Measurements from ENCODE around the gene MTFR1L. TPM values are rescaled to one million over a fixed set of nuclear protein-coding genes. Genes with fewer than 3 reads are reported as not detected.

Gene MTFR1L
- polyA plus RNA-seq, 3 donors = 67.3 to 73.5 (median 69.9) TPM

DNA sequence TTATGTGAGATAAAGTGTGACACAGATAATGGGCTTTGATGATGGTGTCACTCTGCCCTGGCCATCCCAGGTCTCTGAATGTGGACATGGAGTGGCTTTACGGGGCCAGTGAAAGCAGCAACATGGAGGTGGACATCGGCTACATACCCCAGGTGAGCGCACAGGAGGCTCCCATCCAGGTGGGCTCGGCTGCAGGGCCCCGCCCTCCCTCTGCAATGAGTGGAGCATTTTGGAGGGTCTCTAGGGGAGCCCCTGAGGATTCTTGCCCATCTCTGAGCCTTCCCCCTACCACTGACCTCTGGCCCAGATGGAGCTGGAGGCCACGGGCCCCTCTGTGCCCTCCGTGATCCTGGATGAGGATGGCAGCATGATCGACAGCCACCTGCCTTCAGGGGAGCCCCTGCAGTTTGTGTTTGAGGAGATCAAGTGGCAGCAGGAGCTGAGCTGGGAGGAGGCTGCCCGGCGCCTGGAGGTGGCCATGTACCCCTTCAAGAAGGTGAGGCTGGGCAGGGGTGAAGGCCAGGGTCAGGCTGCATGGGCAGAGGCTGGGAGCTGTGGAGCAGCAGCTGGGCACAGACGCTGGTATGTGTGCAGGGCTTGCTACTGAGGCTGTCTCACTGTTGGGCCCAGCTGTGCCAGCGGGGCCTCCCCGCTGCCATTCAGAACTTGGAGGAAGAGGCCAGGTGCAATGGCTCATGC lies 8.2 kb upstream of the MTFR1L start:
- H2AFZ ChIP-seq (ENCODE audit: insufficient read depth, low read depth, low read length, poor library complexity, severe bottlenecking) = no peak overlapping the region
- no peaks in the 10 kb centered on the region for H3K9me3 ChIP-seq (replicated peaks in 1 of 2; ENCODE audit: control insufficient read depth in 1 of 2, insufficient read depth in 1 of 2, low read length in 2 of 2)
- no peak for DNase-seq
- no peak overlapping the region for H3K4me3 ChIP-seq (replicated peaks in 1 of 3; ENCODE audit: low read depth in 2 of 3, low read length in 3 of 3)
- H3K79me2 ChIP-seq (ENCODE audit: insufficient read depth, low read length) = no peaks in the 10 kb centered on the region
- Mint-ChIP-seq H3K27me3 (ENCODE audit: low read depth in 3 of 3) (peaks cover 0 to 3% (median under 1%) of the 10 kb centered on the region in 3 donors), H3K4me3 (no peak overlapping the region), H3K27ac (no peak overlapping the region), H3K9me3 (no peaks in the 10 kb centered on the region), H3K36me3 (peaks cover 48 to 81% of the 10 kb centered on the region in 2 donors), H3K4me1 (peaks cover 14% of the 10 kb centered on the region)
- no peak overlapping the region for H3K27ac ChIP-seq (ENCODE audit: low read depth in 1 of 2, low read length in 2 of 2)
- no peak overlapping the region for H3K9ac ChIP-seq (ENCODE audit: insufficient read depth, low read length, poor library complexity, severe bottlenecking)
- TF ChIP-seq, protein P1, sequence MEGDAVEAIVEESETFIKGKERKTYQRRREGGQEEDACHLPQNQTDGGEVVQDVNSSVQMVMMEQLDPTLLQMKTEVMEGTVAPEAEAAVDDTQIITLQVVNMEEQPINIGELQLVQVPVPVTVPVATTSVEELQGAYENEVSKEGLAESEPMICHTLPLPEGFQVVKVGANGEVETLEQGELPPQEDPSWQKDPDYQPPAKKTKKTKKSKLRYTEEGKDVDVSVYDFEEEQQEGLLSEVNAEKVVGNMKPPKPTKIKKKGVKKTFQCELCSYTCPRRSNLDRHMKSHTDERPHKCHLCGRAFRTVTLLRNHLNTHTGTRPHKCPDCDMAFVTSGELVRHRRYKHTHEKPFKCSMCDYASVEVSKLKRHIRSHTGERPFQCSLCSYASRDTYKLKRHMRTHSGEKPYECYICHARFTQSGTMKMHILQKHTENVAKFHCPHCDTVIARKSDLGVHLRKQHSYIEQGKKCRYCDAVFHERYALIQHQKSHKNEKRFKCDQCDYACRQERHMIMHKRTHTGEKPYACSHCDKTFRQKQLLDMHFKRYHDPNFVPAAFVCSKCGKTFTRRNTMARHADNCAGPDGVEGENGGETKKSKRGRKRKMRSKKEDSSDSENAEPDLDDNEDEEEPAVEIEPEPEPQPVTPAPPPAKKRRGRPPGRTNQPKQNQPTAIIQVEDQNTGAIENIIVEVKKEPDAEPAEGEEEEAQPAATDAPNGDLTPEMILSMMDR (IDR thresholded peaks at IDR 0.05) = no peak
- intact Hi-C loops (cut with micrococcal nuclease) = no loop called here
- H3K36me3 ChIP-seq (replicated peaks in 1 of 2; ENCODE audit: control insufficient read depth in 1 of 2, insufficient read depth in 2 of 2, low read length in 2 of 2) = peaks cover 36 to 76% of the 10 kb centered on the region in 2 donors
- WGBS (ENCODE audit: insufficient coverage) = 98% methylated on average over 8 of the region's 13 CpGs
- peaks cover 13% of the 10 kb centered on the region for H4K20me1 ChIP-seq (ENCODE audit: insufficient read depth, low read length)
- H3K4me2 ChIP-seq (replicated peaks; ENCODE audit: extremely low read depth, low read length, poor library complexity, severe bottlenecking) = no peak overlapping the region
- no peaks in the 10 kb centered on the region for H3K27me3 ChIP-seq (ENCODE audit: control insufficient read depth in 2 of 2, insufficient read depth in 2 of 2, low read length in 2 of 2)
- H3K4me1 ChIP-seq (ENCODE audit: control insufficient read depth in 1 of 2, insufficient read depth in 2 of 2, low read length in 2 of 2) = peaks cover 10 to 21% of the 10 kb centered on the region in 2 donors

DNA sequence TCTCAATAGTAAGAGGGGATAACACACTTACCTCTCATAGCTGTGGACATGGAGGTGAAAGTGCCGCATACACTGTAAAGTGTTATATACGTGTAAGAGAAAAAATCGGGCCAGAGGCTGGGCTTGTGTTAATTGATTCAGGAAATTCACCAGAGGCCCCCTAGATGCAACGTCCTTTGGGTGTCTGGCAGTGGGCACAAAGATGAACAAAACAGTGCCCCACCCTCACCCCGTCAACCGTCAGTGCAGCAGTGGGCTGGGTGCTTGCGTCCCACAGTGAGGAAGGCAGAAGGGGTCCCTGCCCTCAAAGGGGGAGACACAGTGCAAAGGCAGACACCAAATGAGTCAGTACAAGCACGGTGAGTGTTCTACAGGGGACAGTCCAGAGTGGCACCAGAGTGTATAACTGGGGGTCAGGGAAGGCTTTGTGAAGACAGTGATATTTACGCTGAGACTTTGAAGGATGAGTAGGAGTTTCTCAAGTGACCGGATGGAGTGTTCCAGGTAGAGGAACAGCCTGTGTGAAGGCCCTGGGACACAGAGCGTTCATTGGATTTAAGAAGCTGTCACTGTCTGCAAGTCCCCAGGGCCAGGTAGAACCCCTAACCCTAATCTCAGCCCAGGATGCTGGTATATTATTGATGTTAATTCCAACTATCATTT lies 6.6 kb upstream of the MTFR1L start:
- Mint-ChIP-seq H3K9me3 (no peaks in the 10 kb centered on the region), H3K27ac (no peak overlapping the region), H3K27me3 (ENCODE audit: low read depth in 3 of 3) (peaks cover 0 to 3% (median 0%) of the 10 kb centered on the region in 3 donors), H3K36me3 (peaks cover 41 to 70% of the 10 kb centered on the region in 2 donors), H3K4me3 (no peak overlapping the region), H3K4me1 (peaks cover 20% of the 10 kb centered on the region)
- Histone ChIP-seq H3K79me2 (ENCODE audit: insufficient read depth, low read length) (no peaks in the 10 kb centered on the region), H3K9ac (ENCODE audit: insufficient read depth, low read length, poor library complexity, severe bottlenecking) (no peak overlapping the region), H3K27ac (ENCODE audit: low read depth in 1 of 2, low read length in 2 of 2) (no peak overlapping the region), H3K9me3 (replicated peaks in 1 of 2; ENCODE audit: control insufficient read depth in 1 of 2, insufficient read depth in 1 of 2, low read length in 2 of 2) (no peaks in the 10 kb centered on the region), H3K27me3 (ENCODE audit: control insufficient read depth in 2 of 2, insufficient read depth in 2 of 2, low read length in 2 of 2) (no peaks in the 10 kb centered on the region), H2AFZ (ENCODE audit: insufficient read depth, low read depth, low read length, poor library complexity, severe bottlenecking) (no peak overlapping the region), H3K4me2 (replicated peaks; ENCODE audit: extremely low read depth, low read length, poor library complexity, severe bottlenecking) (no peak overlapping the region), H4K20me1 (ENCODE audit: insufficient read depth, low read length) (peaks cover 13% of the 10 kb centered on the region), H3K4me1 (ENCODE audit: control insufficient read depth in 1 of 2, insufficient read depth in 2 of 2, low read length in 2 of 2) (peaks cover 10 to 21% of the 10 kb centered on the region in 2 donors), H3K36me3 (replicated peaks in 1 of 2; ENCODE audit: control insufficient read depth in 1 of 2, insufficient read depth in 2 of 2, low read length in 2 of 2) (peaks cover 33 to 63% of the 10 kb centered on the region in 2 donors), H3K4me3 (replicated peaks in 1 of 3; ENCODE audit: low read depth in 2 of 3, low read length in 3 of 3) (no peak overlapping the region)
- TF ChIP-seq, protein P1 (IDR thresholded peaks at IDR 0.05) = no peak
- WGBS (ENCODE audit: insufficient coverage) = 79% methylated on average over 7 of the region's 11 CpGs
- DNase-seq = no peak
- intact Hi-C loops (cut with micrococcal nuclease) = no loop called here
